ENCODE results near the gene POFUT1. TPM values are rescaled to one million over a fixed set of nuclear protein-coding genes. Genes with fewer than 3 reads are reported as not detected.

POFUT1 gene
- polyA plus RNA-seq, 1 of the 3 experiments (the other 2 are of a cell fraction): 35.6 TPM

GRCh38 chr20:32233286-32233685, 25.6 kb downstream of the POFUT1 start:
- no peak for DNase-seq
- no peaks in the 10 kb centered on the region for H3F3A ChIP-seq (replicated peaks; ENCODE audit: insufficient read depth)

GRCh38 chr20:32234135-32234808, 26.6 kb downstream of the POFUT1 start:
- Histone ChIP-seq H3K4me3 (ENCODE audit: low read depth in 2 of 2, low read length in 1 of 2) (no peak overlapping the region), H2AFZ (ENCODE audit: low read depth) (no peak overlapping the region), H3K27ac (ENCODE audit: low read depth in 2 of 2, low read length in 1 of 2) (no peak overlapping the region), H3K36me3 (replicated peaks in 1 of 2; ENCODE audit: control insufficient read depth in 1 of 2, insufficient read depth in 2 of 2, low read length in 1 of 2) (peaks cover 20 to 45% of the 10 kb centered on the region in 2 experiments), H3K9me2 (no peaks in the 10 kb centered on the region), H3F3A (replicated peaks; ENCODE audit: insufficient read depth) (no peaks in the 10 kb centered on the region), H3K79me2 (ENCODE audit: insufficient read depth) (no peaks in the 10 kb centered on the region), H4K20me1 (ENCODE audit: insufficient read depth) (no peaks in the 10 kb centered on the region), H3K9ac (no peak overlapping the region), H3K4me2 (no peak overlapping the region), H3K4me1 (ENCODE audit: control insufficient read depth in 1 of 2, insufficient read depth in 2 of 2, low read depth in 1 of 2, low read length in 1 of 2) (no peaks in the 10 kb centered on the region), H3K9me3 (no peaks in the 10 kb centered on the region), H3K27me3 (ENCODE audit: insufficient read depth) (no peaks in the 10 kb centered on the region)
- no peak for DNase-seq
- POLR2A ChIA-PET: no interaction called here
- 90% methylated on average over 9 of the region's 13 CpGs for WGBS (ENCODE audit: low lambda C conversion rate)
- CTCF ChIA-PET: interaction anchor here (1.0 kb wide), 1 partner anchor 12 kb away, joined by 3 read pairs; no protein-coding TSS in a partner anchor
- TF ChIP-seq ZBTB33 (IDR thresholded peaks at IDR 0.05; ENCODE audit: borderline replicate concordance, low read depth): no peak
- TF ChIP-seq GABPA (IDR thresholded peaks at IDR 0.05; ENCODE audit: low read depth): no peak
- TF ChIP-seq TAF1 (IDR thresholded peaks at IDR 0.05; ENCODE audit: borderline replicate concordance, low read depth, low read length): no peak
- no peak for TF ChIP-seq EP300 (IDR thresholded peaks at IDR 0.05; ENCODE audit: borderline replicate concordance in 1 of 2, low read depth in 1 of 2, low read length in 1 of 2)
- TF ChIP-seq RAD21 (IDR thresholded peaks at IDR 0.05; ENCODE audit: low read length): no peak
- no peak for TF ChIP-seq MXI1 (IDR thresholded peaks at IDR 0.05; ENCODE audit: low read depth, low read length)
- TF ChIP-seq RCOR1 (IDR thresholded peaks at IDR 0.05; ENCODE audit: low read length): no peak
- TF ChIP-seq ELF1 (IDR thresholded peaks at IDR 0.05): no peak
- no peak for TF ChIP-seq RFX5 (IDR thresholded peaks at IDR 0.05; ENCODE audit: low read length)
- TF ChIP-seq USF2 (IDR thresholded peaks at IDR 0.05; ENCODE audit: borderline replicate concordance, low read depth, low read length): no peak
- TF ChIP-seq GATA2 (CRISPR knock-in tag; IDR thresholded peaks at IDR 0.05): no peak
- TF ChIP-seq NRF1 (IDR thresholded peaks at IDR 0.05; ENCODE audit: low read depth, low read length): no peak
- TF ChIP-seq EZH2phosphoT487 (IDR thresholded peaks at IDR 0.05; ENCODE audit: borderline replicate concordance, low read depth): no peak
- TF ChIP-seq YY1 (IDR thresholded peaks at IDR 0.05; ENCODE audit: low read depth): no peak
- TF ChIP-seq FOXM1 (IDR thresholded peaks at IDR 0.05; ENCODE audit: low read depth): no peak

More at GRCh38 chr20:32233286-32233685, 25.6 kb downstream of the POFUT1 start:
- ChIA-PET CTCF (interaction anchor here (1.0 kb wide), 1 partner anchor 11 kb away, joined by 3 read pairs; no protein-coding TSS in a partner anchor), POLR2A (no interaction called here)
- Histone ChIP-seq H3K4me2 (no peak overlapping the region), H3K9me2 (no peaks in the 10 kb centered on the region), H3K9ac (no peak overlapping the region), H2AFZ (ENCODE audit: low read depth) (no peak overlapping the region), H3K4me1 (ENCODE audit: control insufficient read depth in 1 of 2, insufficient read depth in 2 of 2, low read depth in 1 of 2, low read length in 1 of 2) (no peaks in the 10 kb centered on the region), H3K27me3 (ENCODE audit: insufficient read depth) (no peaks in the 10 kb centered on the region), H3K4me3 (ENCODE audit: low read depth in 2 of 2, low read length in 1 of 2) (no peak overlapping the region), H4K20me1 (ENCODE audit: insufficient read depth) (no peaks in the 10 kb centered on the region), H3K27ac (ENCODE audit: low read depth in 2 of 2, low read length in 1 of 2) (no peak overlapping the region), H3K9me3 (no peaks in the 10 kb centered on the region), H3K36me3 (replicated peaks in 1 of 2; ENCODE audit: control insufficient read depth in 1 of 2, insufficient read depth in 2 of 2, low read length in 1 of 2) (peaks cover 20 to 55% of the 10 kb centered on the region in 2 experiments), H3K79me2 (ENCODE audit: insufficient read depth) (no peaks in the 10 kb centered on the region)
- TF ChIP-seq RXRA (IDR thresholded peaks at IDR 0.05; ENCODE audit: borderline replicate concordance, low read depth): no peak
- TF ChIP-seq USF1 (IDR thresholded peaks at IDR 0.05; ENCODE audit: borderline replicate concordance, low read depth): no peak
- no peak for TF ChIP-seq CTCF (IDR thresholded peaks at IDR 0.05)
- over 99% methylated on average over 9 of the region's 9 CpGs for WGBS (ENCODE audit: low lambda C conversion rate)

All from SK-N-SH (cell line).